ENCODE data around the gene RTL10. TPM values are rescaled to one million over a fixed set of nuclear protein-coding genes. Genes with fewer than 3 reads are reported as not detected.

Gene RTL10
- polyA plus RNA-seq, 1 donor from 2014 or later, result 11.7 TPM

DNA sequence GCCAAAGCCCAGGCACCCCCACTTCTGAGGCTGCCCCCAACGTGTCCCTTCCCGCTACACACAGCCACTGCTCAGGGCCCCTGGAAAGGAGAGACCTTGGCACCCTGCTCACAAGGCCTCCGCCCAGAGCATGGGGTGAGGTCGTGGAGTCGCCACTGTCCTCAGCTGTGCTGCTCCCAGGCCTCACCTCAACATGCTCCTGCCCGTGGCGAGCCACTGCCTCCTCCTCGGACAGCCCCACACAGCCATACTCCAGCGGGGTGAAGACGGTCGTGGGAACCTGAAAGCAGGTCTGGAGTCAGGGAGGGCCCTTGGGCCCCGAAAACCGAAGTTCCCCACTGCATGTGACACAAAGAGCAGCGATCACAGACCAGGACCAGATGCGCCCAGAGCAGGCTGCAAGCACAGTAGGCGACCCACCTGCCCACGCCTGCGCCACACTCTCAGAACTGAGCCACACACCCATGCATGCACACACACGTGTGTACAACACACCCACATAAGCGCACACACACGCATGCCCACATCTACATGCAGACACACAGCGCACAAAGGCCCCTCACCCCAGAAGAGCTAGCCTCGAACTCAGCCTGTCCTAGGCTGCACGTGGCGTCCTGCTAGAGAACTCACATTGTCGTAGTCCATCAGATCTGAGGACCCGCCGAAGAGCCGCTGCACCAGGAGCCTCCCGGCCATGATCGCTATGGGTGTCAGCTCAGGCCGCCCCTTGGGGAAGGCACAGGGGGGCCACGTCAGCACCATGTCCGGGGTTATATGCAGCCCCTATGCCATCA, 25.5 kb upstream of the RTL10 start:
- no peaks in the 10 kb centered on the region for H3K27me3 ChIP-seq (ENCODE audit: insufficient read depth, low read depth, low read length)
- no peak overlapping the region for H3K4me2 ChIP-seq (ENCODE audit: low read length)
- H3K4me3 ChIP-seq (ENCODE audit: low read length), result no peak overlapping the region
- H4K20me1 ChIP-seq (ENCODE audit: insufficient read depth), result no peaks in the 10 kb centered on the region
- H3F3A ChIP-seq (ENCODE audit: insufficient read depth, low read length, poor library complexity, severe bottlenecking), result no peaks in the 10 kb centered on the region
- no peak overlapping the region for H2AFZ ChIP-seq (ENCODE audit: low read depth, low read length)
- no peak for TF ChIP-seq RAD21 (conservative IDR thresholded peaks at IDR 0.05)
- TF ChIP-seq MXI1 (conservative IDR thresholded peaks at IDR 0.05; ENCODE audit: poor library complexity, severe bottlenecking), result no peak
- TF ChIP-seq EZH2 (IDR thresholded peaks at IDR 0.05; ENCODE audit: borderline replicate concordance, insufficient read depth, low read length, poor library complexity, severe bottlenecking), result no peak
- no peak for TF ChIP-seq POLR2AphosphoS5 (IDR thresholded peaks at IDR 0.05)
- TF ChIP-seq, protein P1, sequence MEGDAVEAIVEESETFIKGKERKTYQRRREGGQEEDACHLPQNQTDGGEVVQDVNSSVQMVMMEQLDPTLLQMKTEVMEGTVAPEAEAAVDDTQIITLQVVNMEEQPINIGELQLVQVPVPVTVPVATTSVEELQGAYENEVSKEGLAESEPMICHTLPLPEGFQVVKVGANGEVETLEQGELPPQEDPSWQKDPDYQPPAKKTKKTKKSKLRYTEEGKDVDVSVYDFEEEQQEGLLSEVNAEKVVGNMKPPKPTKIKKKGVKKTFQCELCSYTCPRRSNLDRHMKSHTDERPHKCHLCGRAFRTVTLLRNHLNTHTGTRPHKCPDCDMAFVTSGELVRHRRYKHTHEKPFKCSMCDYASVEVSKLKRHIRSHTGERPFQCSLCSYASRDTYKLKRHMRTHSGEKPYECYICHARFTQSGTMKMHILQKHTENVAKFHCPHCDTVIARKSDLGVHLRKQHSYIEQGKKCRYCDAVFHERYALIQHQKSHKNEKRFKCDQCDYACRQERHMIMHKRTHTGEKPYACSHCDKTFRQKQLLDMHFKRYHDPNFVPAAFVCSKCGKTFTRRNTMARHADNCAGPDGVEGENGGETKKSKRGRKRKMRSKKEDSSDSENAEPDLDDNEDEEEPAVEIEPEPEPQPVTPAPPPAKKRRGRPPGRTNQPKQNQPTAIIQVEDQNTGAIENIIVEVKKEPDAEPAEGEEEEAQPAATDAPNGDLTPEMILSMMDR (IDR thresholded peaks at IDR 0.05; ENCODE audit: poor library complexity, severe bottlenecking), result no peak
- no peak for TF ChIP-seq TAF1 (IDR thresholded peaks at IDR 0.05; ENCODE audit: low read depth)
- TF ChIP-seq, protein P2, sequence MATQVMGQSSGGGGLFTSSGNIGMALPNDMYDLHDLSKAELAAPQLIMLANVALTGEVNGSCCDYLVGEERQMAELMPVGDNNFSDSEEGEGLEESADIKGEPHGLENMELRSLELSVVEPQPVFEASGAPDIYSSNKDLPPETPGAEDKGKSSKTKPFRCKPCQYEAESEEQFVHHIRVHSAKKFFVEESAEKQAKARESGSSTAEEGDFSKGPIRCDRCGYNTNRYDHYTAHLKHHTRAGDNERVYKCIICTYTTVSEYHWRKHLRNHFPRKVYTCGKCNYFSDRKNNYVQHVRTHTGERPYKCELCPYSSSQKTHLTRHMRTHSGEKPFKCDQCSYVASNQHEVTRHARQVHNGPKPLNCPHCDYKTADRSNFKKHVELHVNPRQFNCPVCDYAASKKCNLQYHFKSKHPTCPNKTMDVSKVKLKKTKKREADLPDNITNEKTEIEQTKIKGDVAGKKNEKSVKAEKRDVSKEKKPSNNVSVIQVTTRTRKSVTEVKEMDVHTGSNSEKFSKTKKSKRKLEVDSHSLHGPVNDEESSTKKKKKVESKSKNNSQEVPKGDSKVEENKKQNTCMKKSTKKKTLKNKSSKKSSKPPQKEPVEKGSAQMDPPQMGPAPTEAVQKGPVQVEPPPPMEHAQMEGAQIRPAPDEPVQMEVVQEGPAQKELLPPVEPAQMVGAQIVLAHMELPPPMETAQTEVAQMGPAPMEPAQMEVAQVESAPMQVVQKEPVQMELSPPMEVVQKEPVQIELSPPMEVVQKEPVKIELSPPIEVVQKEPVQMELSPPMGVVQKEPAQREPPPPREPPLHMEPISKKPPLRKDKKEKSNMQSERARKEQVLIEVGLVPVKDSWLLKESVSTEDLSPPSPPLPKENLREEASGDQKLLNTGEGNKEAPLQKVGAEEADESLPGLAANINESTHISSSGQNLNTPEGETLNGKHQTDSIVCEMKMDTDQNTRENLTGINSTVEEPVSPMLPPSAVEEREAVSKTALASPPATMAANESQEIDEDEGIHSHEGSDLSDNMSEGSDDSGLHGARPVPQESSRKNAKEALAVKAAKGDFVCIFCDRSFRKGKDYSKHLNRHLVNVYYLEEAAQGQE (IDR thresholded peaks at IDR 0.05; ENCODE audit: borderline replicate concordance), result no peak
- TF ChIP-seq EP300 (conservative IDR thresholded peaks at IDR 0.05; ENCODE audit: poor library complexity, severe bottlenecking), result no peak
- TF ChIP-seq SMC3 (conservative IDR thresholded peaks at IDR 0.05; ENCODE audit: poor library complexity), result no peak
- no peaks in the 10 kb centered on the region for H3K36me3 ChIP-seq (ENCODE audit: insufficient read depth, low read length)
- H3K27ac ChIP-seq (ENCODE audit: low read length), result no peak overlapping the region
- H3K79me2 ChIP-seq (replicated peaks; ENCODE audit: insufficient read depth, low read length), result no peaks in the 10 kb centered on the region
- H3K9ac ChIP-seq (ENCODE audit: low read length), result no peak overlapping the region
- H3K9me3 ChIP-seq (ENCODE audit: low read length), result no peaks in the 10 kb centered on the region
- H3K9me2 ChIP-seq (ENCODE audit: insufficient read depth, low read length), result no peaks in the 10 kb centered on the region

DNA sequence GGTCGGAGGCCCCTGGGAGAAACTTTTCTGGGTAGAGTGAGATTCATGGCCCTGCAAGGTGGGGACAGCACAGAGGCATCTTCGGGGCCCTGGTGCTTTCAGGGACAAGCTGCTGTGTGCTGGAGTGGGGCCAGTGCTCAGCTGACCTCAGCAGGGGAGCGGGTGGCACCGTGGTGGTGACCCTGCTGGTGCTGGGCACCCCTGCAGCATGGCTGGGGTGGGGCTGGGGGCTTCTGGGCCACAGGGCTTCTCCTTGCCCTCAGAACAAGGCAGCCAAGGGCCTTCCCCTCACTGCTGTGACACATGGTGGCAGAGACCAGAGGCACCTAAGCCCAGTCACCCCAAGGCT, 24.9 kb upstream of the RTL10 start:
- TF ChIP-seq MXI1 (conservative IDR thresholded peaks at IDR 0.05; ENCODE audit: poor library complexity, severe bottlenecking) (no peak), EZH2 (IDR thresholded peaks at IDR 0.05; ENCODE audit: borderline replicate concordance, insufficient read depth, low read length, poor library complexity, severe bottlenecking) (no peak), EP300 (conservative IDR thresholded peaks at IDR 0.05; ENCODE audit: poor library complexity, severe bottlenecking) (no peak), SMC3 (conservative IDR thresholded peaks at IDR 0.05; ENCODE audit: poor library complexity) (no peak), POLR2AphosphoS5 (IDR thresholded peaks at IDR 0.05) (no peak), RAD21 (conservative IDR thresholded peaks at IDR 0.05) (no peak), TAF1 (IDR thresholded peaks at IDR 0.05; ENCODE audit: low read depth) (no peak)
- TF ChIP-seq, protein P2 (IDR thresholded peaks at IDR 0.05; ENCODE audit: borderline replicate concordance), result no peak
- TF ChIP-seq, protein P1 (IDR thresholded peaks at IDR 0.05; ENCODE audit: poor library complexity, severe bottlenecking), result no peak
- H3K9ac ChIP-seq (ENCODE audit: low read length), result no peak overlapping the region
- no peaks in the 10 kb centered on the region for H3K79me2 ChIP-seq (replicated peaks; ENCODE audit: insufficient read depth, low read length)
- no peaks in the 10 kb centered on the region for H3K36me3 ChIP-seq (ENCODE audit: insufficient read depth, low read length)
- H4K20me1 ChIP-seq (ENCODE audit: insufficient read depth), result no peaks in the 10 kb centered on the region
- H3K27ac ChIP-seq (ENCODE audit: low read length), result no peak overlapping the region
- no peak overlapping the region for H2AFZ ChIP-seq (ENCODE audit: low read depth, low read length)
- H3K4me3 ChIP-seq (ENCODE audit: low read length), result no peak overlapping the region
- no peaks in the 10 kb centered on the region for H3K27me3 ChIP-seq (ENCODE audit: insufficient read depth, low read depth, low read length)
- no peak overlapping the region for H3K4me2 ChIP-seq (ENCODE audit: low read length)
- no peaks in the 10 kb centered on the region for H3F3A ChIP-seq (ENCODE audit: insufficient read depth, low read length, poor library complexity, severe bottlenecking)
- no peaks in the 10 kb centered on the region for H3K9me2 ChIP-seq (ENCODE audit: insufficient read depth, low read length)
- H3K9me3 ChIP-seq (ENCODE audit: low read length), result no peaks in the 10 kb centered on the region
